MM.1S (cell line): Measurements from ENCODE around the gene INSRR.

Experiments
- DNase-seq: peaks from one replicate; pipeline ENCODE4 v3.0.0-alpha.2; 2015
- H2AFZ ChIP-seq: fragments of 300-600 bp; sonication (generic); 2 replicates; pipeline ENCODE4 v1.6.0; 2016; ENCODE audit warnings: antibody characterized with exemption, low read length
- H3F3A ChIP-seq: fragments of 300-600 bp; sonication (generic); 2 replicates; pipeline ENCODE4 v1.6.1; 2016; ENCODE audit warnings: mild to moderate bottlenecking, antibody characterized with exemption, low read length, moderate library complexity, mixed read lengths; ENCODE audit not compliant: insufficient read depth
- H3K27ac ChIP-seq: fragments of 300-600 bp; sonication (generic); 2 replicates; pipeline ENCODE4 v1.5.1; 2016; ENCODE audit warnings: mild to moderate bottlenecking, low read length
- H3K27me3 ChIP-seq: fragments of 300-600 bp; sonication (generic); replicated peaks from 2 replicates; pipeline ENCODE4 v1.6.0; 2016; ENCODE audit warnings: low read length; ENCODE audit not compliant: insufficient read depth
- H3K36me3 ChIP-seq: fragments of 300-600 bp; sonication (generic); replicated peaks from 2 replicates; pipeline ENCODE4 v1.6.1; 2016; ENCODE audit warnings: mild to moderate bottlenecking, low read length, mixed read lengths; ENCODE audit not compliant: insufficient read depth
- H3K4me1 ChIP-seq: fragments of 300-600 bp; sonication (generic); 2 replicates; pipeline ENCODE4 v1.6.1; 2016; ENCODE audit warnings: low read length, mixed read lengths
- H3K4me2 ChIP-seq: fragments of 300-600 bp; sonication (generic); 2 replicates; pipeline ENCODE4 v1.6.0; 2016; ENCODE audit warnings: low read depth, low read length
- H3K4me3 ChIP-seq: fragments of 300-600 bp; sonication (generic); 2 replicates; pipeline ENCODE4 v1.5.1; 2016; ENCODE audit warnings: low read length, mixed read lengths
- H3K79me2 ChIP-seq: fragments of 300-600 bp; sonication (generic); 2 replicates; pipeline ENCODE4 v1.6.1; 2016; ENCODE audit warnings: mixed run types, low read length, mixed read lengths
- H3K9ac ChIP-seq: fragments of 300-600 bp; sonication (generic); 2 replicates; pipeline ENCODE4 v1.6.1; 2016; ENCODE audit warnings: low read length, mixed read lengths
- H3K9me2 ChIP-seq: fragments of 300-600 bp; sonication (generic); replicated peaks from 2 replicates; pipeline ENCODE4 v1.6.1; 2016; ENCODE audit warnings: mild to moderate bottlenecking, low read length, mixed read lengths; ENCODE audit not compliant: insufficient read depth
- H3K9me3 ChIP-seq: fragments of 300-600 bp; sonication (generic); replicated peaks from 2 replicates; pipeline ENCODE4 v1.6.1; 2016; ENCODE audit warnings: mild to moderate bottlenecking, low read length, mixed read lengths; ENCODE audit not compliant: insufficient read depth
- H4K20me1 ChIP-seq: fragments of 300-600 bp; sonication (generic); 2 replicates; pipeline ENCODE4 v1.6.1; 2016; ENCODE audit warnings: mild to moderate bottlenecking, low read length, moderate library complexity, mixed read lengths; ENCODE audit not compliant: insufficient read depth
- EZH2 ChIP-seq: fragments of 300-600 bp; sonication (generic); optimal IDR thresholded peaks from 2 replicates; pipeline ENCODE3; 2017; ENCODE audit warnings: low read depth, mild to moderate bottlenecking, antibody characterized with exemption, low read length, mixed read lengths
- EZH2phosphoT487 ChIP-seq: fragments of 300-600 bp; sonication (generic); IDR thresholded peaks from 2 replicates; pipeline ENCODE4 v1.6.1; 2018; ENCODE audit warnings: antibody characterized with exemption, low read length
- TF ChIP-seq, protein P1 (sequence below): fragments of 300-600 bp; sonication (generic); IDR thresholded peaks from 2 replicates; pipeline ENCODE4 v1.5.1; 2016; ENCODE audit warnings: antibody characterized with exemption, low read length, mixed read lengths

The INSRR gene

DNA sequence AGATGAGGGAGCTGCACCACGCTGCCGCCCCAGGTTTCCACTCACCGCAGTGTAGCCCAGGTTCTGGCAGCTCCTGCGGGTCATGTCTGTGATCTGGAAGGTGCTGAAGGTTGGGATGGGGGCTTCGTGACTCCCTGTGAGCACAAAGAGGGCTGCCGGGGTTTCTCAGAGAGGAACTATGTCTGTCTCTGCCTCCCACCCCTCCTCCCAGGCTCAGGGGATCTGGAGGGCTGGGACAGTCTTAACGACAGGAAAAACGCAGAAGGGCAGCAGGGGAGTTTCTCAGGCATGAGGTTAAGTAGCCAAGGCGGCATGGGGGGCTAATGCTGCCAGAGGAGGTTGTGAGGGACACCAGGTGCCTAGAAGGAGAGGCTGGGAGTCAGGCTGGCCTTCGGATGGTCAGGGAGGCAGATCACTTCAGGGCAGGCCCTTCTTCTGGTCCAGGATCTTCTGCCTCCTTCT, 42.9 kb downstream of the INSRR start:
- Histone ChIP-seq H3F3A (no peaks in the 10 kb centered on the region), H3K4me2 (peak overlapping the region; percentile 53; the same call in 1 of the 2 replicates), H3K9ac (peak overlapping the region; percentile 21; the same call in 1 of the 2 replicates), H3K4me1 (peaks cover 22% of the 10 kb centered on the region), H3K9me2 (no peaks in the 10 kb centered on the region), H4K20me1 (no peaks in the 10 kb centered on the region), H3K27me3 (no peaks in the 10 kb centered on the region), H2AFZ (peak overlapping the region; percentile 76; the same call in 1 of the 2 replicates), H3K79me2 (no peaks in the 10 kb centered on the region), H3K36me3 (no peaks in the 10 kb centered on the region), H3K27ac (peak overlapping the region; percentile 30; the same call in 1 of the 2 replicates), H3K4me3 (peak overlapping the region; percentile 6; the same call in 1 of the 2 replicates), H3K9me3 (no peaks in the 10 kb centered on the region)
- no peak for DNase-seq
- TF ChIP-seq EZH2phosphoT487 (no peak), EZH2 (no peak)
- TF ChIP-seq, protein P1, sequence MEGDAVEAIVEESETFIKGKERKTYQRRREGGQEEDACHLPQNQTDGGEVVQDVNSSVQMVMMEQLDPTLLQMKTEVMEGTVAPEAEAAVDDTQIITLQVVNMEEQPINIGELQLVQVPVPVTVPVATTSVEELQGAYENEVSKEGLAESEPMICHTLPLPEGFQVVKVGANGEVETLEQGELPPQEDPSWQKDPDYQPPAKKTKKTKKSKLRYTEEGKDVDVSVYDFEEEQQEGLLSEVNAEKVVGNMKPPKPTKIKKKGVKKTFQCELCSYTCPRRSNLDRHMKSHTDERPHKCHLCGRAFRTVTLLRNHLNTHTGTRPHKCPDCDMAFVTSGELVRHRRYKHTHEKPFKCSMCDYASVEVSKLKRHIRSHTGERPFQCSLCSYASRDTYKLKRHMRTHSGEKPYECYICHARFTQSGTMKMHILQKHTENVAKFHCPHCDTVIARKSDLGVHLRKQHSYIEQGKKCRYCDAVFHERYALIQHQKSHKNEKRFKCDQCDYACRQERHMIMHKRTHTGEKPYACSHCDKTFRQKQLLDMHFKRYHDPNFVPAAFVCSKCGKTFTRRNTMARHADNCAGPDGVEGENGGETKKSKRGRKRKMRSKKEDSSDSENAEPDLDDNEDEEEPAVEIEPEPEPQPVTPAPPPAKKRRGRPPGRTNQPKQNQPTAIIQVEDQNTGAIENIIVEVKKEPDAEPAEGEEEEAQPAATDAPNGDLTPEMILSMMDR = no peak

DNA sequence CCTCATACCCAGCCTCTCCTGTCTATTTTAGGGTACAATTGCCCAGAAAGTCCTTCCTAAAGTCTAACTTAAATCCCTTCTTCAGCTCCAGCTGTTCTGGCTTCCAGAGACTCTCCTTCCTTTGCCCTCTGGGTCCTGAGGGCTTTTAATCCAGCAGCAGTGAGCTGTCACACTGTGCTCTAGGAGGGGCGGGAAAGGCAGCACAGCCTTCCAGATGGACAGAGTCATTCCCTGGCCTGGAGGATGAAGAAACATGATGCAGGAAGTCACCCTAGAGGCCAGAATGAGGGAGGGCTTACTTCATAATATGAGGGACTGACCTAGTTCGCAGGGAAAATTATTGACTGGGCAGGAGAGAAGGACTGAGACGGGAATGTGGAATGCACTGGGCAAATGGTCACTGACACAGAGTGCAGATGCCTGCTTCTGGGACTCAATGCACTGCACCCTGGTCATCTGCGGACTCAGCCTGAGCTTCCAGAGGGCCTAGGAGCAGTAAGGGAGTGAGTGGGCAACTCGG, 43.5 kb downstream of the INSRR start:
- Histone ChIP-seq H3K9ac (no peak overlapping the region), H3K9me3 (no peaks in the 10 kb centered on the region), H2AFZ (no peak overlapping the region), H3K9me2 (no peaks in the 10 kb centered on the region), H3K4me2 (no peak overlapping the region), H3K4me1 (peaks cover 22% of the 10 kb centered on the region), H4K20me1 (no peaks in the 10 kb centered on the region), H3K27ac (no peak overlapping the region), H3K36me3 (no peaks in the 10 kb centered on the region), H3K27me3 (no peaks in the 10 kb centered on the region), H3K79me2 (no peaks in the 10 kb centered on the region), H3F3A (no peaks in the 10 kb centered on the region), H3K4me3 (no peak overlapping the region)
- TF ChIP-seq, protein P1 = no peak
- no peak for TF ChIP-seq EZH2
- TF ChIP-seq EZH2phosphoT487 = no peak
- DNase-seq = no peak

DNA sequence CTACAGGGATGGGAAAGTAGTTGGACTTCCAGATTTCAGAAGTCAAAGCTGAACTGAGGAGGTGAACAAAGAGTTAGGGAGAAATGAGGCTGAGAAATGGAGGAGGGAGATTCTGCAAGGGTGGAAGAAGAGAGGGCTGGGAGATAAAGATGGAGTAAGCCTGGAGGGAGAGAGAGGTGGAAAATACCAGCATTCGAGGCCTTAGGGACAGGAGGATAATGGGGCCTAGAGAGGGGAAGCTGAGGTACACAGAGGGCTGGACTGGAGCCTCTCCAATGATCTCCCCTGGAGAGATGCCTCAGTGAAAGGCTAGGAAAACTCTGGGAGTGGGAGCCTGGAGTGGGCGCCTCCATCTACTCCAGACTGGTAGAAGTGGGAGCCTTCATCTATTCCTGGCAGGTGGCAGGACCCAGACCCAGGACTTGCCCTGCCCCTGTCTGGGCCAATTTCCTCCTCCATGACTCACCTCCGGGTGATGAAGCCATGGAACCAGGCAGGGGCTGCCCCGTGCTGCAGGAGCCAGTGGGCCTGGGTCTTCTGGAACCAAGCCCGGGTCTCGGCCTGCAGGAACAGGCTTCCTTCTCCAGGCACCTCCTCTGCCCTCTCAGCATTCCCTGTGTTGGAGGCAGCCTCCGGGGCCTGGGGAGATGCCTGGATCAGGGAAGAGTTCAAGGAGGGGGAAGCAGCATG, 44.2 kb downstream of the INSRR start:
- Histone ChIP-seq H3K9me2 (no peaks in the 10 kb centered on the region), H3K9me3 (no peaks in the 10 kb centered on the region), H3K27ac (no peak overlapping the region), H4K20me1 (no peaks in the 10 kb centered on the region), H3K4me3 (no peak overlapping the region), H3K4me2 (no peak overlapping the region; the same call in 1 of the 2 replicates), H2AFZ (peak overlapping the region; percentile 84; the same call in 1 of the 2 replicates), H3K27me3 (no peaks in the 10 kb centered on the region), H3F3A (no peaks in the 10 kb centered on the region), H3K4me1 (peaks cover 22% of the 10 kb centered on the region), H3K79me2 (no peaks in the 10 kb centered on the region), H3K9ac (no peak overlapping the region), H3K36me3 (no peaks in the 10 kb centered on the region)
- TF ChIP-seq EZH2 (no peak), EZH2phosphoT487 (no peak)
- TF ChIP-seq, protein P1 = no peak
- no peak for DNase-seq
